DND-41 (cell line): ENCODE results near the gene DUSP1.

Experiments
- ATAC-seq: fragments of 200-7000 bp; cut with Tn5 transposase; 3 replicates; pipeline ENCODE4 v1.9.1; 2021; ENCODE audit warnings: low read depth; ENCODE audit not compliant: insufficient read depth
- DNase-seq: peaks from one replicate; pipeline ENCODE4 v3.0.0-alpha.2; 2020
- H2AFZ ChIP-seq: 2 replicates; pipeline ENCODE4 v1.6.0; 2012; ENCODE audit warnings: low read depth, low read length
- H3K27ac ChIP-seq: 2 replicates; pipeline ENCODE4 v1.5.1; 2012; ENCODE audit warnings: low read length, inconsistent platforms
- H3K27me3 ChIP-seq: fragments of 200-600 bp; sonication (generic); 2 replicates; pipeline ENCODE4 v1.6.0; 2012; ENCODE audit warnings: low read length, mild to moderate bottlenecking, inconsistent platforms; ENCODE audit not compliant: insufficient read depth, poor library complexity
- H3K36me3 ChIP-seq: 2 replicates; pipeline ENCODE4 v1.5.1; 2012; ENCODE audit warnings: low read length, inconsistent platforms; ENCODE audit not compliant: insufficient read depth
- H3K4me1 ChIP-seq: 2 replicates; pipeline ENCODE4 v1.5.1; 2012; ENCODE audit warnings: mild to moderate bottlenecking, low read length; ENCODE audit not compliant: insufficient read depth
- H3K4me2 ChIP-seq: 2 replicates; pipeline ENCODE4 v1.6.0; 2012; ENCODE audit warnings: mild to moderate bottlenecking, moderate library complexity, low read length, inconsistent platforms; ENCODE audit not compliant: insufficient read depth
- H3K4me3 ChIP-seq, 2 experiments: fragments of 200-600 bp in 1 of 2; shearing (Covaris generic) in 1 of 2; 2 replicates each; pipeline ENCODE4 v1.5.1; 2012 to 2016; ENCODE audit warnings: inconsistent platforms in 2 of 2, low read length in 2 of 2, mild to moderate bottlenecking in 2 of 2, low read depth in 1 of 2, moderate library complexity in 1 of 2
- H3K79me2 ChIP-seq: 2 replicates; pipeline ENCODE4 v1.6.0; 2012; ENCODE audit warnings: low read length, inconsistent platforms; ENCODE audit not compliant: insufficient read depth
- H3K9ac ChIP-seq: 2 replicates; pipeline ENCODE4 v1.6.0; 2012; ENCODE audit warnings: low read depth, mild to moderate bottlenecking, inconsistent platforms, low read length, moderate library complexity
- H3K9me3 ChIP-seq: 2 replicates; pipeline ENCODE4 v1.5.1; 2012; ENCODE audit warnings: low read length, moderate library complexity, mild to moderate bottlenecking, inconsistent platforms; ENCODE audit not compliant: insufficient read depth, severe bottlenecking
- H4K20me1 ChIP-seq: 2 replicates; pipeline ENCODE4 v1.6.0; 2012; ENCODE audit warnings: low read length; ENCODE audit not compliant: insufficient read depth
- CTCF ChIP-seq: IDR thresholded peaks from 2 replicates; pipeline ENCODE4 v1.5.1; 2012; ENCODE audit warnings: borderline replicate concordance, low read length, moderate library complexity, mild to moderate bottlenecking; ENCODE audit not compliant: poor library complexity, severe bottlenecking; ENCODE audit errors: extremely low read depth
- EZH2 ChIP-seq: IDR thresholded peaks from 3 replicates; pipeline ENCODE4 v1.6.1; 2012; ENCODE audit warnings: borderline replicate concordance, low read depth, mild to moderate bottlenecking, moderate library complexity, low read length, inconsistent platforms; ENCODE audit not compliant: severe bottlenecking

The DUSP1 gene

GRCh38 chr5:172726966-172727365, 44.0 kb downstream of the DUSP1 start:
- TF ChIP-seq CTCF (no peak), EZH2 (no peak)
- peaks cover 3% of the 10 kb centered on the region for H3K27me3 ChIP-seq
- no peaks in the 10 kb centered on the region for H3K79me2 ChIP-seq
- DNase-seq (no peak), ATAC-seq (no peak)
- H3K9ac ChIP-seq, result no peak overlapping the region
- H3K4me3 ChIP-seq, result no peak overlapping the region
- H3K4me2 ChIP-seq, result no peak overlapping the region
- H3K9me3 ChIP-seq, result no peaks in the 10 kb centered on the region
- H3K27ac ChIP-seq, result no peak overlapping the region
- no peaks in the 10 kb centered on the region for H4K20me1 ChIP-seq
- no peak overlapping the region for H2AFZ ChIP-seq
- no peaks in the 10 kb centered on the region for H3K4me1 ChIP-seq
- no peaks in the 10 kb centered on the region for H3K36me3 ChIP-seq

GRCh38 chr5:172725785-172726184, 45.2 kb downstream of the DUSP1 start:
- H3K27me3 ChIP-seq, result peaks cover 6% of the 10 kb centered on the region
- H2AFZ ChIP-seq, result no peak overlapping the region
- H3K36me3 ChIP-seq, result no peaks in the 10 kb centered on the region
- no peaks in the 10 kb centered on the region for H3K9me3 ChIP-seq
- no peaks in the 10 kb centered on the region for H3K4me1 ChIP-seq
- no peak overlapping the region for H3K27ac ChIP-seq
- ATAC-seq, result no peak
- TF ChIP-seq CTCF (no peak), EZH2 (no peak)
- no peak overlapping the region for H3K4me2 ChIP-seq
- H3K4me3 ChIP-seq, result no peak overlapping the region
- H4K20me1 ChIP-seq, result no peaks in the 10 kb centered on the region
- DNase-seq, result no peak
- no peaks in the 10 kb centered on the region for H3K79me2 ChIP-seq
- H3K9ac ChIP-seq, result no peak overlapping the region

- Histone ChIP-seq H3K27me3 (peaks cover 6% of the 10 kb centered on the region), H3K4me3 (no peak overlapping the region)
- DNase-seq, result no peak
These were observed 45.7 kb downstream of the DUSP1 start for GRCh38 chr5:172725273-172725672.

More at GRCh38 chr5:172725273-172725672, 45.7 kb downstream of the DUSP1 start:
- H3K36me3 ChIP-seq, result no peaks in the 10 kb centered on the region
- no peaks in the 10 kb centered on the region for H3K79me2 ChIP-seq
- no peak for ATAC-seq
- H4K20me1 ChIP-seq, result no peaks in the 10 kb centered on the region
- H2AFZ ChIP-seq, result no peak overlapping the region
- TF ChIP-seq CTCF (no peak), EZH2 (no peak)
- no peak overlapping the region for H3K9ac ChIP-seq
- no peaks in the 10 kb centered on the region for H3K9me3 ChIP-seq
- no peak overlapping the region for H3K4me2 ChIP-seq
- no peaks in the 10 kb centered on the region for H3K4me1 ChIP-seq
- H3K27ac ChIP-seq, result no peak overlapping the region
